T-helper 17 cell (primary cell): ENCODE results near the gene PPP1R14D. TPM values are rescaled to one million over a fixed set of nuclear protein-coding genes. Genes with fewer than 3 reads are reported as not detected.

Experiments
- ATAC-seq: fragments of 150-1000 bp; cut with Tn5 transposase; 2 replicates; pipeline ENCODE4 v1.10.0; 2021; ENCODE audit warnings: mild to moderate bottlenecking, moderate library complexity
- DNase-seq, 3 donors: peaks; one replicate each; pipeline versions ENCODE4 v3.0.0 to v3.0.0-alpha.2; 2020 to 2021
- H3K9me3 ChIP-seq: one replicate; pipeline ENCODE4 v1.7.0; 2013; ENCODE audit warnings: low read length, mild to moderate bottlenecking; ENCODE audit not compliant: control insufficient read depth, poor library complexity, severe bottlenecking
- H3K27ac Mint-ChIP-seq: one replicate; pipeline ENCODE4 v1.8.0; 2022; ENCODE audit warnings: mild to moderate bottlenecking, moderate library complexity, mixed read lengths
- H3K27me3 Mint-ChIP-seq: one replicate; pipeline ENCODE4 v1.8.0; 2022; ENCODE audit warnings: mixed read lengths
- H3K36me3 Mint-ChIP-seq: one replicate; pipeline ENCODE4 v1.8.0; 2022; ENCODE audit warnings: low read depth, mixed read lengths
- H3K4me1 Mint-ChIP-seq: one replicate; pipeline ENCODE4 v1.8.0; 2022; ENCODE audit warnings: mild to moderate bottlenecking, mixed read lengths
- H3K4me3 Mint-ChIP-seq: one replicate; pipeline ENCODE4 v1.8.0; 2022; ENCODE audit warnings: mild to moderate bottlenecking, moderate library complexity, mixed read lengths
- total RNA-seq, 4 donors: library from RNA in 2 of 4; stranded (reverse) in 2 of 4; gene quantifications; one replicate each; pipeline ENCODE4 v1.2.3 and lab custom pipeline; 2022 to 2026

PPP1R14D gene
- total RNA-seq, 2 donors from 2014 or later = not detected

DNA sequence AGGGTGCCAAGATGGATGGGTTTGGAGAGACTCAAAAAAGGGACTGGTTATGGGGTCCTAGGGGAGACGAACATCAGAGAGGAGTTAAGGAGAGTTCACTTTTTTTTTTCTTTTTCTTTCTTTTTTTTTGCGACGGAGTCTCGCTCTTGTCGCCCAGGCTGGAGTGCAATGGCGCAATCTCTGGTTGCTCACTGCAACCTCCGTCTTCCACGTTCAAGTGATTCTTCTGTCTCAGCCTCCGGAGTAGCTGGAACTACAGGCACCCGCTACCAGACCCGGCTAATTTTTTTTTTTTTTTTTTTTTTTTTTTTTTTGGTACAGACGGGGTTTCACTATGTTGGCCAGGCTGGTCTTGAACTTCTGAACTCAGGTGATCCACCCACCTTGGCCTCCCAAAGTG, 16.5 kb upstream of the PPP1R14D start:
- no peaks in the 10 kb centered on the region for H3K9me3 ChIP-seq
- Mint-ChIP-seq H3K27me3 (no peaks in the 10 kb centered on the region), H3K36me3 (no peaks in the 10 kb centered on the region), H3K4me1 (peaks cover 17% of the 10 kb centered on the region), H3K4me3 (peak overlapping the region; percentile 90), H3K27ac (peak overlapping the region; percentile 53)
- ATAC-seq = no peak
- no peak for DNase-seq

DNA sequence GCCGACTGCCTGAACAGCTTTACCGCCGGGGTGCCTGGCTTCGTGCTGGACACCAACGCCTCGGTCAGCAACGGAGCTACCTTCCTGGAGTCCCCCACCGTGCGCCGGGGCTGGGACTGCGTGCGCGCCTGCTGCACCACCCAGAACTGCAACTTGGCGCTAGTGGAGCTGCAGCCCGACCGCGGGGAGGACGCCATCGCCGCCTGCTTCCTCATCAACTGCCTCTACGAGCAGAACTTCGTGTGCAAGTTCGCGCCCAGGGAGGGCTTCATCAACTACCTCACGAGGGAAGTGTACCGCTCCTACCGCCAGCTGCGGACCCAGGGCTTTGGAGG, 16.2 kb upstream of the PPP1R14D start:
- H3K9me3 ChIP-seq = no peaks in the 10 kb centered on the region
- no peaks in the 10 kb centered on the region for H3K27me3 Mint-ChIP-seq
- ATAC-seq (peak; percentile 72), DNase-seq (peak in 1 of 3 donors; percentile 20)
- peaks cover 17% of the 10 kb centered on the region for H3K4me1 Mint-ChIP-seq
- H3K4me3 Mint-ChIP-seq = peak overlapping the region; percentile 90
- H3K27ac Mint-ChIP-seq = peak overlapping the region; percentile 53
- no peaks in the 10 kb centered on the region for H3K36me3 Mint-ChIP-seq

DNA sequence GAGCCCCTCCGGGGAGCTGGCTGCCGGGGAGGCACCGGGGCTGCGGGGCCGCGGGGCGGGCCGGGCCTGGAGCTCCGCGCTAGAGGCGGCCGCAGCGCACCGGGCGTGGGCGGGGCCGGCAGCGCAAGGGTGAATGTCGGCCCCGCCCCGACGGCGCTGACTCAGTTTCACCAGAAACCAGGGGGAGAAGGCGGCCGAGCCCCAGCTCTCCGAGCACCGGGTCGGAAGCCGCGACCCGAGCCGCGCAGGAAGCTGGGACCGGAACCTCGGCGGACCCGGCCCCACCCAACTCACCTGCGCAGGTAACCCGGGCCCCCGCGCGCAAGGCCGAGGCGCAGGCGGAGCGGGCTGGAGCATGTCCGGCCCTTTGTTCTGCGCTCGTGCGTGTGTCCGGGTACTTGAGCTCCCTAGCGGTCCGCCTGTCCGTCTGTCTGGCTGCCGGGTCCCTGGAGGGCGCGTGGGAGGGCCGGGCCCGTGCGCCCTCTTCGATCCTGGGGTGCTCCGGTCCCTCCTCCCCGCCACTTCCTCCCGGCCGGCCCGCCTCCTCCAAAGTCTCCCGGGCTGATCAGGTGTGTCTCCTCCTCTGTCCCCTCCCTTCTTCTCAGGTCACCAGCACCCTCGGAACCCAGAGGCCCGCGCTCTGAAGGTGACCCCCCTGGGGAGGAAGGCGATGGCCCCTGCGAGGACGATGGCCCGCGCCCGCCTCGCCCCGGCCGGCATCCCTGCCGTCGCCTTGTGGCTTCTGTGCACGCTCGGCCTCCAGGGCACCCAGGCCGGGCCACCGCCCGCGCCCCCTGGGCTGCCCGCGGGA, 15.6 kb upstream of the PPP1R14D start, which contains the start of gene SPINT1:
SPINT1 (plus strand) TSS at position 164 of the 811 bp plus-strand sequence; CDS start at position 671, 507 bp downstream.
- no peaks in the 10 kb centered on the region for H3K27me3 Mint-ChIP-seq
- peak; percentile 58 for ATAC-seq
- no peak for DNase-seq
- H3K36me3 Mint-ChIP-seq = no peaks in the 10 kb centered on the region
- H3K4me3 Mint-ChIP-seq = peak within 1 kb of the TSS; percentile 90
- peak within 1 kb of the TSS; percentile 53 for H3K27ac Mint-ChIP-seq
- peaks cover 17% of the 10 kb centered on the region for H3K4me1 Mint-ChIP-seq
- H3K9me3 ChIP-seq = no peaks in the 10 kb centered on the region

DNA sequence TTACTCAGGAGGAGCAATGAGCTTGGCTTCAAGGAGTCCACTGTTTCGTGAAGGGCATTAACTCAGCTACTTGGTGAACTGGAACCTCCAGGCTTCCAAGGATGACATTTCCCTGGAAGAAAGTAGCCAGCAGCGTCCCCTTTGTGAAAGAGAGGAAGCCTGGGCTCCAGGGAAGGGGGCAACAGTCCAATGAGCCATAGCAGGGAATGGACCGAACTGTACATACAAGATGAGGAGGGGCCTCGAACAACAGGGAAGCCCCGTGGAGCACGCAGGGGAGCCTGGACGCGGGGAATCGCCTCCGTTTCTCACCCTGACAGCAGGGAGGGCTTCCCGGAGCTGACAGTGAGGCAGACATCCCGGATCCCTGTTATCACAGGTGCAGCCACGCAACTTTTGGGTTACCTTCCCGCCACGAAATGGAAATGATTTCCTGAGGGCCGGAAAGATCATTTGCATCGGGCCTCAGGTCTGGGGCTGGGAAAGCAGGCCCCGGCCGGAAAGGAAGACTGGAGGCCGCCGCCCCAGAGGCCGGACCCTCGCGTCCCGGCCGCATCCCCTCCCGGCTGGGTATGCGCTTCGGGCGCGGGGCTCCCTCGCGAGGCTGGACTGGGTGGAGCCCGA, 14.9 kb upstream of the PPP1R14D start:
- Mint-ChIP-seq H3K36me3 (no peaks in the 10 kb centered on the region), H3K4me1 (peaks cover 17% of the 10 kb centered on the region), H3K27ac (no peak overlapping the region), H3K27me3 (no peaks in the 10 kb centered on the region), H3K4me3 (peak overlapping the region; percentile 86)
- no peak for DNase-seq
- no peaks in the 10 kb centered on the region for H3K9me3 ChIP-seq
- no peak for ATAC-seq

DNA sequence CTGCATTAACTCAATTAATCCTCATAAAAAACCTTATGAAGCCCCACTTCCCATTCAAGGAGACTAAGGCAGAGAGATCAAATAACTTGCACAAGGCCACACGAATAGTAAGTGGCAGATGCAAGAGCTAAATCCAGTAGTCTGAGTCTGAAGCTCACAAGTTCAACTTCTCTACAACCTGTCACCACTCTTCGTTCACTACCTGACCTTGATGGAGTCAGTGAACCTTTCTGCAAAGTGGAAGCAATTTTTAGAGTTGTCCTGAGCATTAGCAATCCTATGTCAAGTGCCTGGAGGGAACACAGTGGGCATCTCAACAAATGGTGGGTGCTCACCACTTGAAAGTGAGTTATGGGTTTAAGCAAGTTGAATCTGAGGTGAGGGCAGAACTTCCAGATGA, 13.2 kb upstream of the PPP1R14D start:
- no peak overlapping the region for H3K27ac Mint-ChIP-seq
- no peaks in the 10 kb centered on the region for H3K27me3 Mint-ChIP-seq
- peaks cover 8% of the 10 kb centered on the region for H3K4me1 Mint-ChIP-seq
- ATAC-seq (no peak), DNase-seq (no peak)
- H3K4me3 Mint-ChIP-seq = no peak overlapping the region
- no peaks in the 10 kb centered on the region for H3K36me3 Mint-ChIP-seq
- no peaks in the 10 kb centered on the region for H3K9me3 ChIP-seq

DNA sequence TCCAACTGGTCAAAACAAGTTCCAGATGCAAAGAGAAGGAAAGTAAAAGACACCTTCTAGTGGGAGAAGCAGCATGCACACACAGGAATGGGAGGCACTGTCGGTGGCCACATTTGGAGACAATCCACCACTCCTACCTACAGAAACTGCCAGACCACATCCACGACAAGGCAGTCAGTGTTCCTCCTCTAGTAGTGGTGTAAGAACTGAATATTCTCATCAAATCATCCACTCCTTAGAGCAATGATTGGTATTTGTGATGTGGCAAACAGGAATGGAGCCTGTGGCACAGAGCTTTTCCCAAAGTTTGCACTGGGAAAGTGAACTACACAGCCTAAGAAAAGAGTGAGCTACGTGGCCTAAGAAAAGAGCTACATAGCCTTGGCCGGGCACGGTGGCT, 10.2 kb upstream of the PPP1R14D start:
- H3K9me3 ChIP-seq = no peaks in the 10 kb centered on the region
- DNase-seq (no peak), ATAC-seq (no peak)
- Mint-ChIP-seq H3K36me3 (no peaks in the 10 kb centered on the region), H3K27me3 (no peaks in the 10 kb centered on the region), H3K27ac (no peak overlapping the region), H3K4me3 (no peak overlapping the region), H3K4me1 (peaks cover 2% of the 10 kb centered on the region)

DNA sequence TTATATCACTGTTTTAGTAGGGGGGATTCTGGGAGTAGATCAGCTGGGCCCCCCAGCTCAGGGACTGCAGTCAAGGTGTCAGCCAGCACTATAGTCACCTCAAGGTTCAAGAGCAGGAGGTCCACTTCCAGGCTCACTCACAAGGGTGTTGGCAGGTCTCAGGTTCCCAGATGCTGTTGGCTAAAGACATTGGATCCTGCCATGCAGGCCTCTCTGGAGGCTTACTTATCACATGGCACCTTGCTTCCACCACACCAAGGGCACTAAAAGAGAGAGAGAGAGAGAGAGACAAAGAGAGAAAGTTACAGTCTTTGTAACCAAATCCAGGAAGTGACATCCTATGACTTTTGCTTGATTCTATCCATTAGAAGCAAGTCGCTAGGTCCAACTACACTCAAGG, 7.5 kb upstream of the PPP1R14D start:
- Mint-ChIP-seq H3K27me3 (no peaks in the 10 kb centered on the region), H3K4me1 (no peaks in the 10 kb centered on the region), H3K36me3 (peaks cover 5% of the 10 kb centered on the region), H3K27ac (no peak overlapping the region), H3K4me3 (no peak overlapping the region)
- H3K9me3 ChIP-seq = no peaks in the 10 kb centered on the region
- ATAC-seq (no peak), DNase-seq (no peak)

DNA sequence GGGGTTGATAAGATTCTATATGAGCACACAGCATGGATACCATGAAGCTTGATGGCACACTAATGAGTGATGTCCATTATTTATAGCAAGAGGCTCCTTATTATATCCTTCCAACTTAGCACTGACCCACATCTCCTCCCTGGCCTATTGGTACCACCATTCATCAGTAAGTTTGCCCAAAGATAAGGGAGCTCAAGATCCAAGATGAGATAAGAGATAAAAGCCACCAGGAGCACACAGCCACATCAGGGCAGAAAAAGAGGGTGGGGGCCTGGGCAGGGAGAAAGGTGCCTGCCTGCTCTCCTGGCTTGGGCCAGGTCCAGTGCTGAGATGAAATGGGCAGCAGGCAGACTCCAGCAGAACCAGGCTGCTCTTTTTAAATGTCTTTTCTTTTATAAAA, 4.4 kb upstream of the PPP1R14D start:
- ATAC-seq = no peak
- H3K9me3 ChIP-seq = no peaks in the 10 kb centered on the region
- Mint-ChIP-seq H3K27me3 (peaks cover 4% of the 10 kb centered on the region), H3K36me3 (peaks cover 5% of the 10 kb centered on the region), H3K4me1 (no peaks in the 10 kb centered on the region), H3K4me3 (no peak overlapping the region), H3K27ac (no peak overlapping the region)
- DNase-seq = no peak

DNA sequence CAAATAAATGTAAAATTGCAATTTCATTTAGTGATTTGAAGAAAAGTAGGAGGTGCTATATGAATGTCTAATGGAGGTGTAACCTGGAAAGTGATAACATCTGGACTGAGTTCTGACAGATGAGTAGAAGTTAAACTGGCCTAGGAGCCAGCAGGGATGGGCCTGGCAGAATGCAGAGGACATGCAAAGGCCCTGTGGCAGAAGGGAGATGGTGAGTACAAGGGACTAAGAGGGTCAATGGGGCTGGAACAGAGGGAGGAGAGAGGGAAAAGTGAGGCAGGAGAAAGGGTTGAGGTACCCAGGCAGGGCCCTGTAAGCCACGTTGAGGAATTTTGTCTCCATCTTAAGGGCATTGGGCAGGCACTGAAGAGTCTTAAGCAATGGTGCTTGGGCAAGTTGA, 3.4 kb upstream of the PPP1R14D start:
- no peak for ATAC-seq
- H3K9me3 ChIP-seq = no peaks in the 10 kb centered on the region
- Mint-ChIP-seq H3K4me3 (no peak overlapping the region), H3K27ac (no peak overlapping the region), H3K27me3 (peaks cover 4% of the 10 kb centered on the region), H3K36me3 (peaks cover 5% of the 10 kb centered on the region), H3K4me1 (no peaks in the 10 kb centered on the region)
- no peak for DNase-seq

DNA sequence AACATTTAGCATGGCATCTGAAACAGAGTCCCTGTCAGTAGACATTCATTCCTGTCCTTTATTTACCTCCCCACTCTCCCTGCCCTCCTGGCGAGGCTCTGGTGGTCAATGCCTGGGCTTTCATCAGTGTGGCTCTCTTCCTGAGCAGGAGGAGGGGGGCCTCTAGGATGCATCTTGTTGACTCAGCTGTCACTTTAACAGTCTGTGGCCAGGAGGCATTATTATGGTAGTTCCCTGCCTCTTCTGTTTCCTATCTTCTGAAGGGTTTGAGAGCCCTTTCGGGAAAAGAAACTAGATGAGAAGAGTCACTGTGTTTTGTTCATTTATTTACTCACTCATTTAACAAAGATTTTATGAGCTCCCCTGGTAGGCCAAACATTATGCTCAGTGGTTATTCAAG, 2.4 kb upstream of the PPP1R14D start:
- no peak for ATAC-seq
- Mint-ChIP-seq H3K27me3 (peaks cover 4% of the 10 kb centered on the region), H3K4me1 (no peaks in the 10 kb centered on the region), H3K36me3 (peaks cover 5% of the 10 kb centered on the region), H3K4me3 (no peak overlapping the region), H3K27ac (no peak overlapping the region)
- H3K9me3 ChIP-seq = no peaks in the 10 kb centered on the region
- DNase-seq = no peak

DNA sequence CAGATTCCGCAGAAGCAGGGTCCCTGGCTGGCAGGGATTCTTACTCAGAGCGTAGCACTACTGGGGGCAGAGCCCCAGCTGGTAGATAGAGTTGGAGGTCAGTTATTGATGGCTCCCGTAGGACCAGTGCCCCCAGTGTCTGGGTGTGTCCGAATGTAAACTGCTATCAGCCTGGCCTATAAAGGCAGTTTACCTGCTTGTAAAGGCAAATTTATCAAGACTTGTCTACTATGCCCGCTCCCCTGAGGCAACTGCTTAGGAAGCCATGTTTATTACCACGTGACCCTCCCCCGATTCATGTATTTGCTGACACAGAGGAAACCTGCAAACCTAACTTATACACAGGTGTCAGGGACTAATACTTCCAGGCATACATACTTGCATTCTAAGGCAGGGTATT, 607 bp upstream of the PPP1R14D start:
- H3K4me3 Mint-ChIP-seq = no peak overlapping the region
- H3K9me3 ChIP-seq = no peaks in the 10 kb centered on the region
- no peaks in the 10 kb centered on the region for H3K4me1 Mint-ChIP-seq
- peaks cover 5% of the 10 kb centered on the region for H3K36me3 Mint-ChIP-seq
- DNase-seq (no peak), ATAC-seq (no peak)
- peaks cover 4% of the 10 kb centered on the region for H3K27me3 Mint-ChIP-seq
- no peak overlapping the region for H3K27ac Mint-ChIP-seq

DNA sequence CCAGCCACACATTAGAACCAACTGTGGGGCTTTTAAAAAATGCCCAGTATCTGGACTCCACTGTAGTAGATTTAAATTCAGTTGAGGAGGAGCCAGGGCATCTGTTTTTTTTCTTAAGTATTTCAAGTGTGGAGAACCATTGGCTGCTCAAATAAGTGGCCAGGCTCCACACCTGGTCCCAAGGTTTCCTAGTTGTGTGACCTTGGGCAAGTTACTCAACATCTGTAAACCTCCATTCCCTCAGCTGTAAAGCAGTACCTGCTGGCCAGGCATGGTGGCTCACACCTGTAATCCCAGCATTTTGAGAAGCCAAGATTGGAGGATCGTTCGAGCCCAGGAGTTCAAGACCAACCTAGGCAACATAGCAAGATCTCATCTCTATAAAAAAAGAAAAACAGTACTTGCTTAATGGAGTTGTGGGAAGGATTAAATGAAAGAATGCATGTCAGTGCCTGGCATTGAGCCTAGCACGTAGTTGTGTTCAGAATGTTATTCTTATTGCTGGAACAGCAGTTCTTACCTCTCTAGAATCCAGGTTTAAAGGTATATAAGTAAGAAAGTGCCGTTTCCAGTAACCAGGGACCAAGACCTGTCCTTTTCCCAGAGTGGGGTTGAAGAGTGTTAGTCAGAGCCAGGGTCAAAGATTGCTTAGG, 2.0 kb downstream of the PPP1R14D start:
- Mint-ChIP-seq H3K27me3 (peaks cover 4% of the 10 kb centered on the region), H3K4me1 (no peaks in the 10 kb centered on the region), H3K36me3 (peaks cover under 1% of the 10 kb centered on the region), H3K27ac (no peak overlapping the region), H3K4me3 (no peak overlapping the region)
- no peaks in the 10 kb centered on the region for H3K9me3 ChIP-seq
- ATAC-seq (no peak), DNase-seq (no peak)

DNA sequence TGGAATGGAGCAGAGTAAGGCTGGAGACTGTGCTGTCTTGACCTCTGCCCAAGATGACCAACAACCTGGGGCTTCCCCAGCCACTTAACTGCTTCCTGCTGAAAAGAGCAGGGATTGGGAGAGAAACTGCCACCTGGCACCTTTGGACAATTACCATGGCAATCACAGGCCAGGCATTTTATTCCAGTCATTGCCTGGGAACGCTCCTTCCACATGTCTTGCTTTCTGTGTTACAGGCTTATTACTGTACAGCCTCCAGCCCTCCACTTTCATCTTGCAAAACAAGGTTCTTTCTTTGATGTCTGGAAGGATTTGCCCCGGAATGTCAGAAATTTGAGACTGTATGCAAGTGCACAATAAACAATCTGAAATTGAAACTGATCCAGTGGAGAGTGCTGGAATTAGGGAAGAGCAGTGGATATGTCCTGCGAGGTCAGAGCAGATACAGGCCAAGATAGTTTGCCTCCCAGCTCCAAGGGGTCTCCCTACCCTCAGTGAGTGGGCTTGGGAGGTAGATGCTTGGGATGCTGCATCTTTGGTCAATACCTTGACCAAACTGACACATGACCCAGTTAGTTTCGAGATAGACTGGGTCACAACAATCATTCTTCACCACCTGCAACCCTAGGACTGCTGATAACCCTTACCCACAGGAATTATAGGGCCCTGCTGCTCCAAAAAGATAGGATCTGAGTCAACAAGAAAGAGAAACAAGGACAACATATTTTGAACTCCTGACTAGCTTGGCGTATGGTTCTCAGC, 2.7 kb downstream of the PPP1R14D start:
- H3K27ac Mint-ChIP-seq = no peak overlapping the region
- H3K4me3 Mint-ChIP-seq = no peak overlapping the region
- no peaks in the 10 kb centered on the region for H3K36me3 Mint-ChIP-seq
- H3K4me1 Mint-ChIP-seq = no peaks in the 10 kb centered on the region
- peaks cover 4% of the 10 kb centered on the region for H3K27me3 Mint-ChIP-seq
- H3K9me3 ChIP-seq = no peaks in the 10 kb centered on the region
- ATAC-seq (no peak), DNase-seq (no peak)
